ENCODE results near the gene CAMSAP1. TPM values are rescaled to one million over a fixed set of nuclear protein-coding genes. Genes with fewer than 3 reads are reported as not detected.

CAMSAP1 gene
- total and polyA plus RNA-seq, 9 of the 15 experiments (the other 6 are each of a cell fraction or from before 2014, with no cell fraction given) = 1.5 to 28.8 (median 14.3) TPM

DNA sequence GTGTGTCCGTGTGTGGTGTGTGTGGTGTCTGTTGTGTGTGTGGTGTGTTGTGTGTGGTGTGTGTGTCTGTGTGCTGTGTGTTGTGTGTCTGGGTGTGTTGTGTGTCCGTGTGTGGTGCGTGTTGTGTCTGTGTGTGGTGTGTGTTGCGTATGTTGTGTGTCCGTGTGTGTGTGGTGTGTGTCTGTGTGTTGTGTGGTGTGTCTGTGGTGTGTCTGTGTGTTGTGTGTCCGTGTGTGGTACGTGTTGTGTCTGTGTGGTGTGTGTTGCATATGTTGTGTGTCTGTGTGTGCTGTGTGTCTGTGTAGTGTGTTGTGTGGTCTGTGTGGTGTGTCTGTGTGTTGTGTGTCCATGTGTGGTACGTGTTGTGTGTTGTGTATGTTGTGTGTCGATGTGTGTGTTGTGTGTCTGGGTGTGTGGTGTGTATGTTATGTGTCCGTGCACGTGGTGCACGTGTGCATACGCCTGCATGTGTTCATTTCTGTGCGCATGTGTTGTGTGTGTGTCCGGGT is 133.1 kb downstream of the CAMSAP1 start (continued):
- TF ChIP-seq MYBL2 (IDR thresholded peaks at IDR 0.05; ENCODE audit: low read depth) = peak; percentile 24; the same call in 1 of the 2 replicates
- TF ChIP-seq MYBL2 (CRISPR knock-in tag; IDR thresholded peaks at IDR 0.05; ENCODE audit: borderline replicate concordance) = no peak
- TF ChIP-seq, protein P1, sequence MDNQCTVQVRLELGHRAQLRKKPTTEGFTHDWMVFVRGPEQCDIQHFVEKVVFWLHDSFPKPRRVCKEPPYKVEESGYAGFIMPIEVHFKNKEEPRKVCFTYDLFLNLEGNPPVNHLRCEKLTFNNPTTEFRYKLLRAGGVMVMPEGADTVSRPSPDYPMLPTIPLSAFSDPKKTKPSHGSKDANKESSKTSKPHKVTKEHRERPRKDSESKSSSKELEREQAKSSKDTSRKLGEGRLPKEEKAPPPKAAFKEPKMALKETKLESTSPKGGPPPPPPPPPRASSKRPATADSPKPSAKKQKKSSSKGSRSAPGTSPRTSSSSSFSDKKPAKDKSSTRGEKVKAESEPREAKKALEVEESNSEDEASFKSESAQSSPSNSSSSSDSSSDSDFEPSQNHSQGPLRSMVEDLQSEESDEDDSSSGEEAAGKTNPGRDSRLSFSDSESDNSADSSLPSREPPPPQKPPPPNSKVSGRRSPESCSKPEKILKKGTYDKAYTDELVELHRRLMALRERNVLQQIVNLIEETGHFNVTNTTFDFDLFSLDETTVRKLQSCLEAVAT (IDR thresholded peaks at IDR 0.05) = 0 out of 4 replicates have a peak, but pooled peaks of 1 of the 2 experiments have one; percentile 16
- peak; percentile 33 to 65; a peak in 2 of 4 replicates for TF ChIP-seq TRIM24 (IDR thresholded peaks at IDR 0.05)
- TF ChIP-seq LARP7 (IDR thresholded peaks at IDR 0.05) = peak; percentile 69; the same call in 1 of the 2 replicates
- no peak for TF ChIP-seq ZNF3 (CRISPR knock-in tag; IDR thresholded peaks at IDR 0.05)

DNA sequence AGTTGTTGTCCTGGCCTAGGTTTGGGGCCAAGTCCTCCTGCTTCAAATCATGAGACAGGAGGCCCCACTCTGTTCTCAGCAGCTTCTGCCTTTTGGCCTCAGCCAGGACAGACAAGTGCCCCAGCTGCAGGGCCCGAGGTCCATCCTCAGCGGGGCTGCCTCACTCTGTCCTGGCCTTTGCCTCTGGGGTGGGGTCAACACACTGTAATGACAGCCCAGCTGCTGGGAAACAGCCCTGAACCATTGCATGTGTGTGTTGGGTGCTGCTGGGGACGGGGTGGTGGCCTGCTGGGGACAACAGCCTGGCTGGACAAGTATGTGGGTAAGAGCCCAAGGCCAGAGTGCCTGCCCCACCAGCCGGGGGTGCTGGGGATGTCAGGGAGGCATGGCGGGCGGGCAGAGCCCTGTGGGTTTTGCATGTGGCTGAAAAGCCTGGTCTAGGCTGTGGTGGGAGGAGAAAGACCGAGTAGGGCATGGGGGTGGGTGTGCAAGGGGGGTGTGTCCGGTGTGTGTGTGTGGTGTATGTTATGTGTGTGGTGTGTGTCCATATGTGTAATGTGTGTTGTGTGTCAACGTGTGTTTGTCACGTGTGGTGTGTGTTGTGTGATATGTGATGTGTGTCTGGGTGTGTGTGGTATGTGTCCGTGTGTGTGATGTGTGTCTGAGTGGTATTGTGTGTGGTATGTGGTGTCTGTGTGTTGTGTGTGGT is 133.7 kb downstream of the CAMSAP1 start:
- TF ChIP-seq, protein P2, sequence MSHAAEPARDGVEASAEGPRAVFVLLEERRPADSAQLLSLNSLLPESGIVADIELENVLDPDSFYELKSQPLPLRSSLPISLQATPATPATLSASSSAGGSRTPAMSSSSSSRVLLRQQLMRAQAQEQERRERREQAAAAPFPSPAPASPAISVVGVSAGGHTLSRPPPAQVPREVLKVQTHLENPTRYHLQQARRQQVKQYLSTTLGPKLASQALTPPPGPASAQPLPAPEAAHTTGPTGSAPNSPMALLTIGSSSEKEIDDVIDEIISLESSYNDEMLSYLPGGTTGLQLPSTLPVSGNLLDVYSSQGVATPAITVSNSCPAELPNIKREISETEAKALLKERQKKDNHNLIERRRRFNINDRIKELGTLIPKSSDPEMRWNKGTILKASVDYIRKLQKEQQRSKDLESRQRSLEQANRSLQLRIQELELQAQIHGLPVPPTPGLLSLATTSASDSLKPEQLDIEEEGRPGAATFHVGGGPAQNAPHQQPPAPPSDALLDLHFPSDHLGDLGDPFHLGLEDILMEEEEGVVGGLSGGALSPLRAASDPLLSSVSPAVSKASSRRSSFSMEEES (CRISPR knock-in tag; IDR thresholded peaks at IDR 0.05) = no peak
- 0 out of 2 replicates have a peak, but pooled peaks have one; percentile 10 for TF ChIP-seq EHMT2 (IDR thresholded peaks at IDR 0.05)
- H4K20me1 ChIP-seq (replicated peaks; ENCODE audit: control insufficient read depth, insufficient read depth, low read length) = peaks cover 17% of the 10 kb centered on the region
- ATAC-seq = peak; percentile 33
- no peak overlapping the region for H2AFZ ChIP-seq (ENCODE audit: low read depth, low read length)
- H3K79me2 ChIP-seq (ENCODE audit: control insufficient read depth, insufficient read depth, low read length) = no peaks in the 10 kb centered on the region
- H3K36me3 ChIP-seq (ENCODE audit: control insufficient read depth, insufficient read depth, low read length) = no peaks in the 10 kb centered on the region
- no peak overlapping the region for H3K4me2 ChIP-seq (ENCODE audit: insufficient read depth, low read length)
- H3K4me3 ChIP-seq = no peak overlapping the region
- no peak overlapping the region for H3K9ac ChIP-seq (ENCODE audit: insufficient read depth in 1 of 2, low read depth in 2 of 2, low read length in 2 of 2)
- H3K27me3 ChIP-seq (ENCODE audit: control insufficient read depth in 2 of 2, insufficient read depth in 2 of 2, low read length in 2 of 2) = peaks cover 3 to 74% of the 10 kb centered on the region in 2 experiments; a peak in 3 of 5 replicates
- intact Hi-C loops (cut with micrococcal nuclease) = no loop called here
- no TSS peak for BruUV-seq (replicated peaks)
- peaks cover 6% of the 10 kb centered on the region for H3K9me1 ChIP-seq (ENCODE audit: control insufficient read depth, insufficient read depth, low read length)
- peaks cover 0 to 48% of the 10 kb centered on the region in 2 experiments; a peak in 2 of 5 replicates for H3K4me1 ChIP-seq (replicated peaks in 1 of 2; ENCODE audit: control insufficient read depth in 2 of 2, insufficient read depth in 2 of 2, low read length in 2 of 2)
- in situ Hi-C loops (cut with MboI) = no loop called here
- ChIA-PET CTCF (ENCODE audit: low intra/inter-chr PET ratio) (no interaction called here), POLR2A (no interaction called here)
- 12% methylated on average over 9 of the region's 11 CpGs for WGBS (ENCODE audit: insufficient coverage, low coverage, missing lambda C conversion rate)
- no peak overlapping the region; the same call in 2 of the 3 replicates for H3K27ac ChIP-seq (ENCODE audit: extremely low read depth, low read depth, low read length)
- no peak for FAIRE-seq
- no peaks in the 10 kb centered on the region for H3K9me3 ChIP-seq (replicated peaks; ENCODE audit: control insufficient read depth, insufficient read depth, low read depth, low read length)
- DNase-seq (ENCODE audit: extremely low read depth in 1 of 4, low spot score in 3 of 4) = no peak
